Measurements from ENCODE around the gene PRSS33.

PRSS33 gene, protein sequence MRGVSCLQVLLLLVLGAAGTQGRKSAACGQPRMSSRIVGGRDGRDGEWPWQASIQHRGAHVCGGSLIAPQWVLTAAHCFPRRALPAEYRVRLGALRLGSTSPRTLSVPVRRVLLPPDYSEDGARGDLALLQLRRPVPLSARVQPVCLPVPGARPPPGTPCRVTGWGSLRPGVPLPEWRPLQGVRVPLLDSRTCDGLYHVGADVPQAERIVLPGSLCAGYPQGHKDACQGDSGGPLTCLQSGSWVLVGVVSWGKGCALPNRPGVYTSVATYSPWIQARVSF

DNA sequence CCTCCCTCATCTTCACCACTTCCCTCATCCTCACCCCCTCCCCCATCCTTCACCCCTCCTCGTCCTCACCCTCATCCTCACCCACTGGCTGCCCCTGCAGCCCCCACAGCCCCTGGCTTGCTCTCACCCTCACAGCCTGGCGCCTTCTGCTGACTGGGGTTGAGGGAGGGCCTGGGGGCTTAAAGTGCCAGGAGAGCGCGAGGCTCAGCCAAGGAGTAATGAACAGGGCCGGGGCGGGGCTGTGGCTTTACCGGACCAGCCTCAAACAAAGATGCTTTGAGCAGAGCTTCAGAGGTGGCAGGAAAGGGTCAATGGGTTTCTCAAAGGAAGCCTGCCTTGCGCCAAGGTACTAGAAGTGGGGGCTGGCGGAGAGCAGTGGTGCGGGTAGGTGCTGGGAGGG lies at the start of gene PRSS33:
Gene PRSS33 (minus strand): TSS at position 155 of the 400 bp plus-strand sequence. CDS start 1,013 bp downstream, outside the sequence.
- no peak for DNase-seq (ENCODE audit: low read depth)

DNA sequence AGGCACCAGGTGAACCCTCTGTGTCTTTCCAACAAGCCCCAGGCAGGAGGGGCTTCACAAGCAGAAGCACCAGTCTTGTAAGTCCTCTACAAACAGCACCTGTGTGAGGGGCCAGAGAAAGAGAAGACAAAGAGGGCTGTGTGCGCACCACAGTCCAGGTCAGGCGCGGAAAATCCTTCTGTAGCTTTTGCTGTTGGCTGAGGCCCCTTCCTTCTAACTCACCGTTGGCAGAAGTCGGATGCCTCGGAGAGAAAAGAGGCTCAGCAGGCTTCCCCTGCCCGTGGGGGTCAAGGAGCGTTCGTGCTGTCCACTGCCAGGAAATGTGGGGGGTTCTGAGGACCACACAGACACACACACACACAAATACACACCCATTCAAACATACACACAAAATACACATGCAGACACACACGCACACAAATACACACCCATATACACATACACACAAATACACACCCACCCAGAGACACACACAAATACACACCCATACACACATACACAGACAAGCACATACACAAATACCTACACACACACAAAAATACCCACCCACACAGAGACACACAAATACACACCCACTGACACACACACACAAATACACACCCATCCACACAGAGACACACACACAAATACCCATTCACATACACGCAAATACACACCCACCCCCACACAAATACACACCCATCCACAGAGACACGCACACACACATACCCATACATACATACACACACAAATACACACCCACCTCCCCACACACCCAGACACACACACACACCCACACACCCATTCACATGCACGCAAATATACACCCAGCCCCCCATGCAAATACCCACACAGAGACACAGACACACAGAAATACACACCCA lies 49.5 kb upstream of the PRSS33 start:
- no peak for DNase-seq (ENCODE audit: low read depth)

DNA sequence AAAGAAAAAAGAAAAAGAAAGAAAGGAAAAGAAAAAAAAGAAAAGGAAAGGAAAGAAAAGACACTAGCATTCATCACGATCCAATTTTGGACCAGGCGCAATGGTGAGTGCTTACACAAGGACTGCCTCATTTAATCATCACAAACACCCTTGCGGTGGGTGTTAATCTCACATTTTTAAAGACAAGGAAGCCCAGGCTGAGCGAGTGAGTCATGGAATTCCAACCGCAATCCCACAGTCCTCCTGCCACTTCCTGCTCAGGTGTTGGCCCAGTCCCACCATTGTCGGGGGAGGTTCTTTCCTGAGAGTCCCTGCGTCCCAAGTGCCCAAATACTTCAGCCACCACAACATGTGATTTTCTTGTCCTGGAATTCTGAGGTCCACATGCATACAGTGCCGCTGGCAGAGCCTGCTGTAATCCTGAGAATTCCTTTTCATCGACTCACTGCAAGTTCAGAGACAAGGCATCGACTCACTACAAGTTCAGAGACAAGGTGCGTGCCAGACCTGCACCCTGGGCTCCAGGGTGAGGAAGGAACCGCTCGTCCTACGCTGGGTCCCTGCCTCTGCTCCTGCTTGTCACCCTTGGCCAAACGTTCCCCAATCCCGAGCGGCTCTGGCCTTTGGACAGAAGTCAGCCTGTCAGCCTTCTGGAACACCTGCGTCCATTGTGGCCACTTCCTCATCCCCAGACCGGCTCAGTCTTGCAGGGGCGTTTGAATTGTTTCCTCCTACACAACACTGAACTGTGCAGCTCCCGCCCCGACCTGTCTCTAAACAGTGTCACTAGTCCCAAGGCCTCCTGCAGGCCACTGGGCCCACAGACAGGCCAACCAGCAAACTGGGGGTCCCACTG lies 48.5 kb upstream of the PRSS33 start:
- DNase-seq (ENCODE audit: low read depth): peak; percentile 98

DNA sequence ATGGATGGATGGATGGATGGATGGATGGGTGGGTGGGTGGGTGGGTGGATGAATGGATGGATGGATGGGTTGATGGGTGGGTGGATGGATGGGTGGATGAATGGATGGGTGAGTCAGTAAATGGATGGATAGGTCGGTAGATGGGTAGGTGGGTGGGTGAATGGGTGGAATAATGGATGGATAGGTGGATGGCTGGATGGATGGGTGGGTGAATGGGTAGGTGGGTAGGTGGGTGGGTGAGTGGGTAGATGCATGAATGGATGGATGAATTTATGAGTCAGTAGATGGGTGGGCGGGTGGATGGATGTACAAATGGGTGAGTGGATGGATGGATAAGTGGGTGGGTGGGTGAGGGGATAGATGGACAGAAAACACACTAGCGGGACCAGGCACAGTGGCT lies 47.6 kb upstream of the PRSS33 start:
- no peak for DNase-seq (ENCODE audit: low read depth)

DNA sequence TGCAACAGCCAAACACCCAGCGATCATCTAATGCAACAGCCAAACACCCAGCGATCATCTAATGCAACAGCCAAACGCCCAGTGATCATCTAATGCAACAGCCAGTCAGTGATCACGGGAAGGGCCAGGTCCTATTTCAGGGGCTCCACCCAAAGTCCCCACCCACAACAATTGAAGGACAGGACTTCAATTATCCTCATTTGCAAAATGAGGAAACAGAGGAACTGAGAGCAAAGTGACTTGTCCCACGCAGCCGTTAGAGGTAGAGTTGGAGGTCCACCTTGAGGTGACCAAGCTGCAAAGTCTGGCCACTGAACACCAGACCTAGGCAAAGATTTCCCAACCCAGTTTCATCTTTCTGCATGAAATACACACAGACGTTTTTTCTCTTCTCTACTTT lies 46.4 kb upstream of the PRSS33 start:
- DNase-seq (ENCODE audit: low read depth): no peak

DNA sequence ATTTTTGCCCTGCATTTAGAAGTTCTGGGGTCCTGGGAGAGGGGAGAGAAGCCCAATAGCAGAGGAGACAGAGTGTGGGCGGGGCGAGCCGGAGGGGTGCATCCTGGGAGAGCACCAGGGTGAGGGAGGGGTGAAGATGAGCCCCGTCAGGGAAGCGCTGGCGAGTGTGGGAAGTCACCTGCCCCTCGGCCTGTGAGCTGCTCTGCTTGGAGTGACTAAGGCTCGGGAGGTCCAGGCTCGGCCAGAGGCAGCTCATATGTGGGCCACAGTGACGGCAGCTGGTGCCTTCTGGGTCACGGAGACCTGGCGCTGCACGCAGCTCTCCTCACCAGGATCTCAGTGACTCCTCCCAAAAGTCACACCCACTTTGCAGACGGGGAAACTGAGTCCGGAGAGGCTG lies 43.8 kb upstream of the PRSS33 start:
- no peak for DNase-seq (ENCODE audit: low read depth)

DNA sequence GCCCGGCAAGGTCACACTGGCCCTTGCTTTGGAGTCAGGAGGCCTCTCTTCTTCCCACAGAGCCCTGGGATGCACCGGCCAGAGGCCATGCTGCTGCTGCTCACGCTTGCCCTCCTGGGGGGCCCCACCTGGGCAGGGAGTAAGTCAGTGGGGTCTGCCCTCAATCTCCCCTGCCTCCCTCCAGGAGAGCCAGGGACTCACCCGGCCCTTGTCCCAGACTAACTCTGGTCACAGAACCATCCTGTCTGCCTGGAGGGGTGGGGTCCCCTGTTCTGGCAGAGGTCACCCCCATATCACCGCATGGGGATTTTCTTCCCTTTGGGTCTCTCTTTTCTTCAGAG lies 43.0 kb upstream of the PRSS33 start:
- DNase-seq (ENCODE audit: low read depth): no peak

DNA sequence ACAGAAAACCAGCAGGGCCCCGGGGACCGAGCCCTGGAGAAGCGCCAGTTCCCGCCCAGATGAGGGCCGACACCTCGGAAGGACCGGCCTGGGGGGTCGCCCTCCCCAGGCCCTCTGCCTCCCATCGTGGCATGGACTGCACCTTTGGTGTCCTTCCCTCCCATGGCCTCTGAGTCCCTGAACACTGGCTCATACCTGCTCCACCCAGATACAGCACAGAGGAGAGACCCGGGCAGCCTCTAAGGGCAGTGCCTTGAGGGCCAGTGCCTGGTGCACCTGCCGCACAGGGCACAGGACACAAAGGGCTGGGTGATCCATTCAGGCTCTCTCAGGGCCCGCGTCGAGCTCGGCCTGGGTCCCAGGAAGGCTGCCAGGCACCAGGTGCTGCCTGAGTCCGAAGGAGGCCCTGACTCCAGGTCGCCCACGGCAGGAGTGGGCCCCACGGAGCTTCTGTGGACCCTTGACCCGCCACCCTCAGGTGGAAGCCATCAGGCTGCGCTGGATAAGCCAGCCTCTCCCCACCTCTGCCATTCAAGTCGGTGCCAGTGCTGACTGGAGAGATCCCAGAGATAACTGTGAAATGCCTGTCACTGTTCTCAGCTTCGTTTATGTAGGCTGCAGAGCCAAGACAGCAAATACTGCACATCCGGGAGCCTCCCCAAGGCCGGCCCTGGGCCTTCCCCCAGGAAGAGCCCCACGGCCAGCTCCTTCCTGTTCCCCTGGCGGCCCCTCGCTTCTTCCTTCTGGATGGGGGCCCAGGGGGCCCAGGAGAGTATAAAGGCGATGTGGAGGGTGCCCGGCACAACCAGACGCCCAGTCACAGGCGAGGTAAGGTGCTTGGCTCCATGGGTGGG lies 42.4 kb upstream of the PRSS33 start, which contains the start of gene ZG16B:
Gene ZG16B (plus strand): TSS at position 803 of the 854 bp plus-strand sequence. CDS start 139 bp downstream, outside the sequence.
- no peak for DNase-seq (ENCODE audit: low read depth)

DNA sequence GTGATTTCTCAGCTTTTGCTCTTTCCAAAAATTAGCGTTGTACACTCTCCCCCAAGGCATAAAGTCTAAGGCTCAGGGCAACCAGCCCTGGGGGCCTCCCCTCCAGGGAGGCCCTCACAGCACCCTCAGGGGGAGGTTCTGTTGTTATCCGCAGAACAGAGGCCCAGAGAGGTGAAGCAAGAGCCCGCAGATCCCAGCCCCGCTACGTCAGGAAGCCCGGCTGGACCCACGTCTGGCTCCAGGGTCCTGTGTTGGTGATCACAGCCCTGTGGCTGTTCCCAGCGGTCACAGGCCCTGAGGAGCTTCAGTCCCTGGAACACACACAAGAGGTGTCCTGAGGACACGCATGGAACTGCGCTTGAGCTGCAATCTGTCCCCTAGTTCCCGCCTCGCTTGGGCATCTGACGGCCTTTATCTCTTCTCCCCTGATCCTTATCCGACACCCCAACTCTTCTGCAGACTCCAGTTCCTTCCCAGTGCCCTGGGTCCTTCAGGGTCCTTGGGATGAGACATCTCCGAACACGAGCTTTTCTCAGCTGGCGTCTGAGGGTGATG lies 41.6 kb upstream of the PRSS33 start:
- no peak for DNase-seq (ENCODE audit: low read depth)

DNA sequence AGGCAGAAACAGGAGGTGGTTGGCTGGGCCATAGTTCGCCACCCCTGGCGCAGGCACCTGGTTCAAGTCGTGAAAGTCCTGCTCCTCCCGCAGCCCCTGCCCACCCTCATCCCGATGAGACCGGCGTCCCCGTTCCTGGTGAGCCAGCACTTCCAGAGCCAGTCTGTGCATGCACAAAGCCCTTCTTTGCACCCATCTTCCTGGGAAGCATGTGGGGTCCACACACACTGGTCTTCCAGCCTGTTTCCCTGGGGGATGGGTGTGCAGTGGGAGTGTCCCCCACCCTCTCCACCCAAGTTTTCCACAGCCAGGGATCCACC lies 41.1 kb upstream of the PRSS33 start:
- DNase-seq (ENCODE audit: low read depth): no peak

DNA sequence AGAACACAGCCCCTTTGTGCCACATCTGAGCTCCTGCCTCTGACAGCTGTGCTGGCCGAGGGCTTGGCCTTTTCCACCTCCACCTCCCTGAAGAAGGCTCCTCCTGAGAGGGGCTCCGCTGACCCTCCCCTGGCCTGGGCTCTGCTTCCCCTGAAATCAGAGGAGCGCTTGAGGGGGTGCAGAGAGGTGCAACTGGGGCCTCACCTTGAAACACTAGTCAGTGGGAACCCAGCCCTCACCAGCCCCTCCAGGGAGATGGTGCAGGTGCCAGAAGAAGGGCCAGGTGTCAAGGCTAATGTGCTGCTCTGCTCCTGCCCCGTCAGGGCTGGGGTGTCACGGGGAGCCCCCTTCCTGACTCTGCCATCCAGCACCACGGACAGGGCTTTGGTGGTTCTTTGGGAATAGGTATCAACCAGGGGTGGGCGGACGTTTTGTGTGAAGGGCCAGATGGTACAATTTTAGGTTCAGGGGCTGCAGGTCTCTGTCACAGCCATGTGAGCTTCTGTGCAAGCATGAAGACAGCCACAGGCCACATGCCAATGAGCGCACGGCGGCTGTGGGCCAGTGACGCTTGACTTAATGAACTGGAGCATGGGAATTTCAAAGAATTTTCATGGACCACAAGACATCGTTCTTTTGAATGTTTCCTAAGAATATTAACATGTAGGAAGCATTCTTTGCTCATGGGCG lies 40.6 kb upstream of the PRSS33 start:
- no peak for DNase-seq (ENCODE audit: low read depth)

DNA sequence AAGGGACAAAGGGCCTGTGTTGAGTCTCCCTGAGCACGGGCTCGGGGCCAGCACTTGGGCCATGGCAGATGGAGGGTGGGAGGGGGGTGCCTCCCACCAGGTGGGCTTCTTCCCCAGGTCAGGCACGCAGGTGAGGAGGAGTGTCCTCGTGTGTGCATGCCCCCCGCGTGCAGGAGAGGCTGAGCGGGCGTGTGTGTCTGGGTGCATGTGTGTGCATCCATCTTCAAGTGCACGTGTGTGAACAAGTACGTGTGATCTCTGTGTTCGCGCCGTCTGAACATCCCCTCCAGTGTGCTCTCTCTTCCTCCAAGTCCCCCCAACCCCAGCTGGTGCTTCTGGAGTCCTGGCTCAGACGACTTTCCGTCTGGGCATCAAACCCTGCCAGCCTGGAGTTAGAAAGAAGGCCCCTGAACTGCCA lies 40.0 kb upstream of the PRSS33 start:
- DNase-seq (ENCODE audit: low read depth): no peak

DNA sequence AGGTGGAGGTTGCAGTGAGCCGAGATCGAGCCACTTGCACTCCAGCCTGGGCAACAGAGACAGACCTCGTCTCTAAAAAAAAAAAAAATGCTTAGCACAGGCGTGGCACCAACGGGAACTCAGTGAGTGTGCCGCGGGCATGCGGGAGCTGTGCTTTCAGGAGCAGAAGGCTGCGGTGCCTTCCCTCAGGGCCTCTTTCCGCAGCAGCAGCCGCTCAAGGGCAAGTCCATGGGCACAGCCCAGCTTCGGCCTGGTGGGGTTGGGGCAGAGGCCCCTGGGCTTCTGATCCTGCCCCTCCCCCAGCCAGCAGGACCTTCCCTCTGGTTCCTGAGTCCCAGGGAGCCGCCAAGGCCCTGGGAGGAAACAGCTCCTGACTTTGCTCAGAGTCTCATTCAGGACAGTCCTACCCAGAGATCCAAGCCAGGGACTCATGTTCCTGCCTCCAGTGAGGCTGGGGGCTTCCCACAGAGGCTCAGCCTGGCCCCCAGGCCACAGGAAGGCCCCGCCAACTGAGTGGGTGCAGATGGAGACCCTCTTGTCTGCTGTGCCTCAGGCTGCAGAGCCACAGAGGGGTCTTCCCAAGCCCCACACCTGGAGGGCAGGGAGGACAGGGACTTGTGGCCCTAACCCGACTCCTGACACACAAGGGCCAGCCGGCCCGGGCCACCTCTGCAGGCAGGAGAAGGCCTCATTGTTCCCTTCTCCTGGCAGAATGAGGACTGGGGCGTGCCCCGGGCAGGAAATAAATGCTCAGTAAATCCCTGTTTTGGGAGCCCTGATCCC lies 39.4 kb upstream of the PRSS33 start:
- no peak for DNase-seq (ENCODE audit: low read depth)

DNA sequence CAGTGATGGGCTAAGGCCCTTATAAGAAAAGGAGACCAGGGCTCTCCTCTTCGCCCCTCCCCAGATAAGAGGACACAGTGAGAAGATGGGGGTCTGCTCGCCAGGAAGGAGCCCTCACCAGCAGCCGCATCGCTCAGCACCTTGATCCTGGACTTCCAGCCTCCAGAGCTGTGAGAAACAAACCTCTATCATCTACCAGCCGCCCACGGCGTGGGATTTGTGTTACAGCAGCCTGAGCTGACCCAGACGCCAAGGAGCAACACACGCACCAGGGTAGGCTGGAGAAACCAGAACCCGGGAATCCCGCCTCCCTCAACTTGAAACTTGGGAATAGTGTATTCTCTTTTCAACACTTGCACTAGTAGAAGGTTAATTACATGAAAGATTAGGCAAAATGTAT lies 38.5 kb upstream of the PRSS33 start:
- no peak for DNase-seq (ENCODE audit: low read depth)

DNA sequence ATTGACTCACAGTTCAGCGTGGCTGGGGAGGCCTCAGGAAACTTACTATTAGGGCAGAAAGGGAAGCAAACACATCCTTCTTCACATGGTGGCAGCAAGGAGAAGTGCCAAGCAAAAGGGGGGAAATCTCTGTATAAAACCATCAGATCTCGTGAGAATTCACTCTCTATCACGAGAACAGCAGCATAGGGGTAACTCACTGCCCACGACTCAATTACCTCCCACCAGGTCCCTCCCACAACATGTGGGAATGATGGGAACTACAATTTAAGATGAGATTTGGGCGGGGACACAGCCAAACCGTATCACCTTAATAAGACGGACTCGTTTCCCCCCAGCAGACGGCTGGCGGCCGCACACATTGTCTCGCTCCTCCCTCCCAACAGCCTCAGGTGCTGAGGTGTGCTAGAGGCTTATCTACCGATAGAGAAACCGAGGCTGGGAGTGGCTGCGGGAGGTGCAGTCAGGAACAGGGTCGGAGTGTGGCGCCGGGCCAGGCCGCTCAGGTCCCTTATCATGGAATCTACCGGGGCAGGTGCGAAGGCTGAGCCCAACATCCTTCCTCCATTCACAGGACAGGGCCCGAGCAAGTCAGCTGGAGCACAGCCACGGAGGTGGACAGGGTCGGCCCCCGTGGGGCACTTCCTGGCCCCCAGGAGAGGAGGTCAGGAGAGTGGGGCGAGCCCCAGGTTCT lies 37.8 kb upstream of the PRSS33 start:
- no peak for DNase-seq (ENCODE audit: low read depth)

DNA sequence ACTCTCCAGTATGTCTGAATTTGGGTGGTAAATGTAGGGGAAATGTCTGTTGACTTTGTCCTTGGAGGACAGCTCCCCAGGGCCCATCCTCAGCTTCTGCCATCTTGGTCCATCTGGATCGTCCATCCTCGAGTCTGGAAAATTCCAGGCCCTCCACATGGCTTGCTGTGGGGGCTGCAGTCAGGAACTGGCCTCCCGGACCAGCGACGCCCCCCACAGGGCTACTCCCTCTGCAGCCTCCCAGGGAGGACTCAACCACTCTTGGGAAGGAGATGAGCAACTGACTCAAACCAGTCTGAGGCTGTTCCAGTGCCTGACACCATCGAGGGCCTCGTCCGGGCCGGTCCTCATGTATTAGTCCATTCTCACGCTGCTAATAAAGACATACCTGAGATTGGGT lies 37.3 kb upstream of the PRSS33 start:
- DNase-seq (ENCODE audit: low read depth): no peak

DNA sequence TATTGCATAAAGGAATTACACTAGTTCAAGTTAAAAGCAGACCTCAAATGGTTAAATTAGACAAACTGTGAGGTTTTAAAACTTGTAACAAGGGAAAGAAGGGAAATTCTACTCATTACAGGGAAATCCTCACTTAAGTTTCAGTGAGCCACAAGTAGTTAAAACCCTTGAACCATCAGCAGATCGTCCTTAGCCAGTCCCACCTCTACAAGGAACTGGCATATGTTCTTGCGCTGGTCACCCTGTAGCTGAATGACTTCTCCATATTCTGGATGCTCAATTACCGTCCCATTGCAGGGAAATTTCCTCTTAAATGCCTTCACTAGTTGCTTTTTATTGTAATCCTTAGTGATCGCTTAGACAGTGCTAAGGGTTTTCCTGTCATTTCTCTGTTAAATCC lies 35.1 kb upstream of the PRSS33 start:
- DNase-seq (ENCODE audit: low read depth): no peak

DNA sequence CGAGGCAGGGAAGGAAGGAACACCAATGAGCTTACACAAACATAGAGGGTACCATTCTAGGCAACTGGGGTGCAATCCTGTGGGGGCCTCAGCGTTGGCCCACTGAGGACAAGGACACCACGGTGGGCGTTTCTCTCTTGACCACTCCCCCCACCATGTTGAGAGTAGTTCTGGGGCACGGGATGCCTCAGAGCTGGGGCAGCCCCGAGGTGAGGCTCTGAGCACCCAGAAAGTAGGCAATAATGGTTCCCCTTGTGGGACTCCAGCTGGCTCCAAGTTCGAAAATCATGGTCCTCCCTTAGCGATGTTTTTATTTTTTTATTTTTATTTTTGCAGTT lies 34.8 kb upstream of the PRSS33 start:
- DNase-seq (ENCODE audit: low read depth): no peak

DNA sequence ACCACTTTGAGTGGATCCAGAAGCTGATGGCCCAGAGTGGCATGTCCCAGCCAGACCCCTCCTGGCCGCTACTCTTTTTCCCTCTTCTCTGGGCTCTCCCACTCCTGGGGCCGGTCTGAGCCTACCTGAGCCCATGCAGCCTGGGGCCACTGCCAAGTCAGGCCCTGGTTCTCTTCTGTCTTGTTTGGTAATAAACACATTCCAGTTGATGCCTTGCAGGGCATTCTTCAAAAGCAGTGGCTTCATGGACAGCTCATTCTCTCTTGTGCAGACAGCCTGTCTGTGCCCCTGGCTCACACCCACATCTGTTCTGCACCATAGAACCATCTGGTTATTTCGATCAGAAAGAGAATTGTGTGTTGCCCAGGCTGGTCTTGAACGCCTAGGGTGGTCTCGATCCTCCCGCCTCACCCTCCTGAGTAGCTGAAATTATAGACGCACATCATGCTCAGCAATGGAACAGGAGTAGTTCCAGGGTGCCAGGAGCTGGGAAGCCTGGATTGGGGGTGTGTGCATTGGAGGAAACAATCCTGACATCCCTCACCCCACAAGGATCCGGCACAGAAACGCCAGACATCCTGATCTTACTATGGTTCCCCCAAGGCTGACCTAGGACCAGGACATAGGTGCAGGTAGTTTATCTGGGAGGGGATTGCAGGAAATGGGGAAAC lies 34.3 kb upstream of the PRSS33 start:
- DNase-seq (ENCODE audit: low read depth): no peak

Measured in GM04503 (cell line).